Measurements from ENCODE around the gene CBLB. TPM values are rescaled to one million over a fixed set of nuclear protein-coding genes. Genes with fewer than 3 reads are reported as not detected.

CBLB gene
- total RNA-seq, 2 donors from 2014 or later: 28.2 to 62.8 TPM

GRCh38 chr3:105767776-105768175 is 101.0 kb downstream of the CBLB start:
- Histone ChIP-seq H3K36me3 (no peaks in the 10 kb centered on the region), H3K4me1 (replicated peaks) (no peaks in the 10 kb centered on the region), H3K4me3 (no peak overlapping the region), H3K27me3 (replicated peaks; ENCODE audit: insufficient read depth) (no peaks in the 10 kb centered on the region), H3K27ac (no peak overlapping the region), H3K9me3 (no peaks in the 10 kb centered on the region)
- no peak for DNase-seq (ENCODE audit: low spot score)
- intact Hi-C loops (cut with DNase I): no loop called here
- no peak for TF ChIP-seq CTCF (IDR thresholded peaks at IDR 0.05)

- 76% methylated on average over 3 of the region's 3 CpGs for WGBS
- DNase-seq (ENCODE audit: low spot score): no peak
- H3K4me3 ChIP-seq: no peak overlapping the region
- no peaks in the 10 kb centered on the region for H3K36me3 ChIP-seq
- no peak for TF ChIP-seq POLR2A (IDR thresholded peaks at IDR 0.05)
- TF ChIP-seq CTCF (IDR thresholded peaks at IDR 0.05): no peak
- no peak for TF ChIP-seq POLR2AphosphoS5 (IDR thresholded peaks at IDR 0.05)
- no peaks in the 10 kb centered on the region for H3K9me3 ChIP-seq
- H3K4me1 ChIP-seq (replicated peaks): no peaks in the 10 kb centered on the region
- H3K27ac ChIP-seq: no peak overlapping the region
- intact Hi-C loops (cut with DNase I): no loop called here
- H3K27me3 ChIP-seq (replicated peaks; ENCODE audit: insufficient read depth): no peaks in the 10 kb centered on the region
These were observed 101.6 kb downstream of the CBLB start for GRCh38 chr3:105767216-105767615.

- Histone ChIP-seq H3K36me3 (no peaks in the 10 kb centered on the region), H3K27ac (no peak overlapping the region), H3K4me3 (no peak overlapping the region), H3K4me1 (replicated peaks) (no peaks in the 10 kb centered on the region), H3K27me3 (replicated peaks; ENCODE audit: insufficient read depth) (no peaks in the 10 kb centered on the region), H3K9me3 (no peaks in the 10 kb centered on the region)
- intact Hi-C loops (cut with DNase I): no loop called here
- no peak for DNase-seq (ENCODE audit: low spot score)
- TF ChIP-seq CTCF (IDR thresholded peaks at IDR 0.05) (no peak), POLR2AphosphoS5 (IDR thresholded peaks at IDR 0.05) (no peak), POLR2A (IDR thresholded peaks at IDR 0.05) (no peak)
These were observed 103.5 kb downstream of the CBLB start for GRCh38 chr3:105765308-105765639.

- no peaks in the 10 kb centered on the region for H3K27me3 ChIP-seq (replicated peaks; ENCODE audit: insufficient read depth)
- no peak for TF ChIP-seq POLR2AphosphoS5 (IDR thresholded peaks at IDR 0.05)
- TF ChIP-seq CTCF (IDR thresholded peaks at IDR 0.05): no peak
- H3K36me3 ChIP-seq: no peaks in the 10 kb centered on the region
- H3K27ac ChIP-seq: no peak overlapping the region
- DNase-seq (ENCODE audit: low spot score): no peak
- 88% methylated on average over 2 of the region's 2 CpGs for WGBS
- intact Hi-C loops (cut with DNase I): no loop called here
- no peak overlapping the region for H3K4me3 ChIP-seq
- H3K9me3 ChIP-seq: no peaks in the 10 kb centered on the region
- H3K4me1 ChIP-seq (replicated peaks): no peaks in the 10 kb centered on the region
These were observed 104.2 kb downstream of the CBLB start for GRCh38 chr3:105764378-105765307.

- DNase-seq (ENCODE audit: low spot score): no peak
- TF ChIP-seq POLR2A (IDR thresholded peaks at IDR 0.05) (no peak), POLR2AphosphoS5 (IDR thresholded peaks at IDR 0.05) (no peak), CTCF (IDR thresholded peaks at IDR 0.05) (no peak)
These were observed 105.2 kb downstream of the CBLB start for GRCh38 chr3:105763659-105764036.

More at GRCh38 chr3:105763659-105764036, 105.2 kb downstream of the CBLB start:
- intact Hi-C loops (cut with DNase I): no loop called here
- no peaks in the 10 kb centered on the region for H3K9me3 ChIP-seq
- H3K4me3 ChIP-seq: no peak overlapping the region
- H3K27me3 ChIP-seq (replicated peaks; ENCODE audit: insufficient read depth): no peaks in the 10 kb centered on the region
- no peaks in the 10 kb centered on the region for H3K4me1 ChIP-seq (replicated peaks)
- H3K27ac ChIP-seq: no peak overlapping the region
- H3K36me3 ChIP-seq: no peaks in the 10 kb centered on the region

Measured in prostate gland (tissue), 2 donors.